ENCODE results near the gene FOXD2.

DNA sequence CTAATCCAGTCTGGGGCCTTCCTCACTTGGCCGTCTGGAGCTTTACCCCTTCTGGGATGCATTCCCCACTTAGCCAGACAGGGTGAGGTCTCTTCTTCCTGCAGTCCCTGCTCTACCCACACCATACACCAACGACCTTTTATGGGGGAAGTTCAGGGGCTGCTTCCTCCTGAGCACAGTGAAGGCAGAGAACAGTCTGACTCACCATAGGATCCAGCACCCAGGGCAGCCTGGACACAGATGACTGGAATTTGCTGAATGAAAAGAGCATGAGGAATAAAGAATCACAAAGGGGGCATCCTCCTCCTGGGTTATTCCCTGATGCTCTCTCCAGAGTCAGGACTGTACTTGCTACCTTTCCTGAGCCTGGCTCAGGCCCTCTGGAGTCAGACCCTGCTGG lies 26.4 kb upstream of the FOXD2 start:
- TF ChIP-seq, protein P1, sequence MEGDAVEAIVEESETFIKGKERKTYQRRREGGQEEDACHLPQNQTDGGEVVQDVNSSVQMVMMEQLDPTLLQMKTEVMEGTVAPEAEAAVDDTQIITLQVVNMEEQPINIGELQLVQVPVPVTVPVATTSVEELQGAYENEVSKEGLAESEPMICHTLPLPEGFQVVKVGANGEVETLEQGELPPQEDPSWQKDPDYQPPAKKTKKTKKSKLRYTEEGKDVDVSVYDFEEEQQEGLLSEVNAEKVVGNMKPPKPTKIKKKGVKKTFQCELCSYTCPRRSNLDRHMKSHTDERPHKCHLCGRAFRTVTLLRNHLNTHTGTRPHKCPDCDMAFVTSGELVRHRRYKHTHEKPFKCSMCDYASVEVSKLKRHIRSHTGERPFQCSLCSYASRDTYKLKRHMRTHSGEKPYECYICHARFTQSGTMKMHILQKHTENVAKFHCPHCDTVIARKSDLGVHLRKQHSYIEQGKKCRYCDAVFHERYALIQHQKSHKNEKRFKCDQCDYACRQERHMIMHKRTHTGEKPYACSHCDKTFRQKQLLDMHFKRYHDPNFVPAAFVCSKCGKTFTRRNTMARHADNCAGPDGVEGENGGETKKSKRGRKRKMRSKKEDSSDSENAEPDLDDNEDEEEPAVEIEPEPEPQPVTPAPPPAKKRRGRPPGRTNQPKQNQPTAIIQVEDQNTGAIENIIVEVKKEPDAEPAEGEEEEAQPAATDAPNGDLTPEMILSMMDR (IDR thresholded peaks at IDR 0.05; ENCODE audit: poor library complexity) = no peak
- TF ChIP-seq EZH2 (IDR thresholded peaks at IDR 0.05; ENCODE audit: borderline replicate concordance) (no peak), EZH2phosphoT487 (IDR thresholded peaks at IDR 0.05; ENCODE audit: low read depth, severe bottlenecking, unreplicated experiment) (no peak)
